Stimulated activated CD8-positive, alpha-beta memory T cell treated with anti-CD3 and anti-CD28 coated beads, Interleukin-2, amount 100 ng/mL, for 1 hour (primary cell): ENCODE measurements around the gene RALB.

Experiments used
- DNase-seq, 2 donors: peaks; one replicate each; pipeline ENCODE4 v3.0.0-alpha.2; 2020; ENCODE audit warnings: low read depth in 2 of 2

Gene RALB

DNA sequence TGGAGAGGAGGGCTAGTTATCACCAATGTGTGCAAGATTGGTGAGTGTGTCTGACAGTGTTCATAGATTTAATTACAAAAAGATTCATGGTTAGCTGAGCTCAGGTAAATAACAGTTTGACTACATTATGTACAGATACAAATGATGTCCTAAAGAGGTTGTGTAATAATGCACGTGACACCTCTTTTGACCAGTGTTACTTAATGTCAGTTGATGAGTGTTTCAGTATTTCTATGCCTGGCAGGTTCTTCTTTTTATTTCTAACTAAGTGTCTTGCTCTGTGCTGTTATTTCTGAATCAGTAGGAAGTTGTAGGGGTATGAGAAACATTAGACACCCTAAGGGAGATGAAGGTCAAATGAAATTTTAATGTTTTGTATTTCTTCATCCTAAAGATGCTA is 85.4 kb downstream of the RALB start:
- no peak for DNase-seq

DNA sequence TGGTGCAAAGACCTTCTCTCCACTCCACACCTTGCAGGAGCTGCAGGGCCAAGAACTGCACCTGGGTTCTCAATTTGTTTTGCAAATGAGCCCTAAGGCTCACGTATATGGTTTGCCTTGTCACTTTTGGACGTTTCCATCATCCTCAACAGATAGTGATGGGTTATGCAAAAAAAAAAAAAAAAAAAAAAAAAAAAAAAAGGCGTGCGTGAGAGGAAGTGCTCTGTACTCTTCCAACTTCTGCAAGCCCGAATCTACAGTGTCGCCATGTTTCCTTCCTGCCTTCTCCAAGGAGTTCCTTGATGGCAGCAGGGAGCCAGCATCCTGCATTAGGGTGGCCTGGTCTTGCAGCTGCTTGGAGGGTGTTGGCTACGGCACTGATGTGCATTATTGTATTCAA is 89.3 kb downstream of the RALB start:
- no peak for DNase-seq

DNA sequence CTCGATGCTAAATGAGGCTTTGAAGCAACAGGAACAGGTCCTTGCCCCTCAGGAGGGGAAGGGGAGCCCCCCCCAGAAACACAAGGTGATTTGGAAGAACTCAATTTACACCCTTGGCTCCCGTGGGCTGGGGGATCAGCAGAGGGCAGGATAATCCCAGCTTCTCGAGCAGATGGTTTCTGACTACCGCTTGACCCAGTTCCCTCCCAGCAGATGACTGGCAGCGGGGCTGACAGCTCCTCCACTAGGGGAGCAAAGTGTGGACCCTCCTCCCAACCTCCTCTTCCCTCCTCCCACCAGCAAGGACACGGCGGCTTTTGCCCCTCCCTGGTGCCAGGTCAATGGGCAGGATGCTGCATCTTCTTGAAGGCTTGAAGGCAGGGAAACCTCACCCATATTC is 89.8 kb downstream of the RALB start:
- DNase-seq: no peak

DNA sequence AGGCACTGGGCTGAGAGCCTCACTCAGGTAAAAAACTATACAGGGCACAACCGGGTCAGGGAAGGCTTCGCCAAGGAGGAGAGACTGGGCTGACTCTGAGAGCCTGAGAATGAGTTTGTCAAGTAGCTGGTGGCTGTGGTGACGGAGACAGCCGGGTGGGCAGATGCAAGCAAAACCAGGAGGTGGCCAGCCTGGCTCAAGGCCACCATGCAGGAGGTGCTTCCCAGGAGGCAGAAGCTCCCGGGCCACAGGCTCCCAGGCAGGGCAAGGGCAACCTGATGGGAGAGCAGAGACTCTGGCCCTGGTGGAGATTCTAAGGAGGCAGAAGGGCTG is 90.4 kb downstream of the RALB start:
- DNase-seq: no peak

DNA sequence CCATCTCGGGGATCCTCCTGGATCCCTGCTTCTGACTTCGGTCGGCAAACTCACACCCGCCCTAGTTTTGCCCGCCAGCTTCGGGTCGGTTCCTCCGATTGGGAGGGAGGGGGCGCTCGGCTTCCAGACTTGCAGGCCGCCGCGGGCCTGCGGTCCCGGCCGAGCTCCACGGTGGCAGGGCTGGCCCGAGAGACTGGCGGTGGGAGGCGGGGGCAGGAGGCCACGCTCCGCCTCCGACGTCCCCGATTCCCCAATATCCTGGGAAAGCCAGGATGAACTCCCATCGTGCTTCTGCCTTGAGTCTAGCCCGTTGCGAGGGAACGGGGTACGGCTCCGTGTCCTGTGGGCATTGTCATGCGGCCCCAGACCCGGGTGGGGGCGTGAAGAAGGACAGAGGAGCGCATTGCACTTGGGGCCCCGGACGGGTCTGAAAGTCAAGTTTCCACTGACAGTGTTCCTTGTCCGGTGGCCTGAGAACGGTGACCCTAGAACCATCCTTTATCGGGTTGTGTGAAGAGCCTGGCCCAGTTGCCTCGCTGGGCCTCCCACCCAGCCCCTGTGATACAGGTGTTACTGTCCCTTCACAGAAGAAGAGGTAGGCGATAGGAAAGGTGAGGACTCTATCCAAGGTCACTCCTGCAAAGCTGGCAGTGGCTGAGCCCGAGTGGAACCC is 90.9 kb downstream of the RALB start:
- DNase-seq: peak in 1 of 2 donors; percentile 25
